Colonic mucosa (tissue), 4 donors: ENCODE measurements around the gene YWHAQ. TPM values are rescaled to one million over a fixed set of nuclear protein-coding genes. Genes with fewer than 3 reads are reported as not detected.
A peak's percentile ranks its signal among the peaks of the same experiment; 100 is the strongest.

Source experiments
- DNase-seq: peaks from one replicate; pipeline ENCODE4 v3.0.0-alpha.2; 2020
- H3K27ac ChIP-seq: fragments of 200-600 bp; one replicate; pipeline ENCODE4 v1.8.0; 2021
- H3K27me3 ChIP-seq: fragments of 200-600 bp; one replicate; pipeline ENCODE4 v1.8.0; 2021
- H3K36me3 ChIP-seq: fragments of 200-600 bp; one replicate; pipeline ENCODE4 v1.8.0; 2021
- H3K4me1 ChIP-seq: fragments of 200-600 bp; one replicate; pipeline ENCODE4 v1.8.0; 2021; ENCODE audit warnings: mild to moderate bottlenecking
- H3K4me3 ChIP-seq: fragments of 200-600 bp; one replicate; pipeline ENCODE4 v1.8.0; 2021
- H3K9ac ChIP-seq, 2 donors: one replicate each; pipeline ENCODE4 v1.7.0; 2013; ENCODE audit warnings: control low read depth in 2 of 2, low read depth in 2 of 2, low read length in 2 of 2
- H3K9me3 ChIP-seq: fragments of 200-600 bp; one replicate; pipeline ENCODE4 v1.8.0; 2021
- intact Hi-C: fragments of 100-400 bp; cut with DNase I; formaldehyde crosslinking; loops from one replicate; pipeline ENCODE4 v1.14.1; 2022
- total RNA-seq, 2 donors: library from RNA; stranded (reverse); fragmentation: NEBNext Ultra II Directional in 1 of 2; extraction: Animal tissue kit (Norgen Biotek cat#: 25700) in 1 of 2; gene quantifications; one replicate each; pipeline ENCODE4 v1.2.1, GENCODE V29; 2021
- TF ChIP-seq, protein P1 (sequence below): fragments of 200-600 bp; IDR thresholded peaks from one replicate; pipeline ENCODE4 v1.8.0; 2022; ENCODE audit warnings: antibody characterized with exemption, mild to moderate bottlenecking
- donor health status: healthy.
- donor health status: DM: no; HTN: no; CAD: no.
- donor health status: DM: no; HTN: no; CAD: no.

The YWHAQ gene
- 100 to 1,000 TPM; 246 to 299 TPM for total RNA-seq

GRCh38 chr2:9630736-9631552 is at the start of gene YWHAQ:
Gene YWHAQ (minus strand): TSS chr2:9630997. CDS start chr2:9630452, 545 bp downstream.
- Histone ChIP-seq H3K4me1 (peaks cover 5% of the 10 kb centered on the region), H3K9me3 (no peaks in the 10 kb centered on the region), H3K4me3 (peak within 1 kb of the TSS; percentile 81), H3K27me3 (no peaks in the 10 kb centered on the region), H3K36me3 (no peaks in the 10 kb centered on the region), H3K9ac (peak within 1 kb of the TSS; percentile 94 to 97), H3K27ac (peak within 1 kb of the TSS; percentile 79)
- intact Hi-C loops: no loop called here
- DNase-seq: peak; percentile 97
- TF ChIP-seq, protein P1, sequence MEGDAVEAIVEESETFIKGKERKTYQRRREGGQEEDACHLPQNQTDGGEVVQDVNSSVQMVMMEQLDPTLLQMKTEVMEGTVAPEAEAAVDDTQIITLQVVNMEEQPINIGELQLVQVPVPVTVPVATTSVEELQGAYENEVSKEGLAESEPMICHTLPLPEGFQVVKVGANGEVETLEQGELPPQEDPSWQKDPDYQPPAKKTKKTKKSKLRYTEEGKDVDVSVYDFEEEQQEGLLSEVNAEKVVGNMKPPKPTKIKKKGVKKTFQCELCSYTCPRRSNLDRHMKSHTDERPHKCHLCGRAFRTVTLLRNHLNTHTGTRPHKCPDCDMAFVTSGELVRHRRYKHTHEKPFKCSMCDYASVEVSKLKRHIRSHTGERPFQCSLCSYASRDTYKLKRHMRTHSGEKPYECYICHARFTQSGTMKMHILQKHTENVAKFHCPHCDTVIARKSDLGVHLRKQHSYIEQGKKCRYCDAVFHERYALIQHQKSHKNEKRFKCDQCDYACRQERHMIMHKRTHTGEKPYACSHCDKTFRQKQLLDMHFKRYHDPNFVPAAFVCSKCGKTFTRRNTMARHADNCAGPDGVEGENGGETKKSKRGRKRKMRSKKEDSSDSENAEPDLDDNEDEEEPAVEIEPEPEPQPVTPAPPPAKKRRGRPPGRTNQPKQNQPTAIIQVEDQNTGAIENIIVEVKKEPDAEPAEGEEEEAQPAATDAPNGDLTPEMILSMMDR: no peak

DNA sequence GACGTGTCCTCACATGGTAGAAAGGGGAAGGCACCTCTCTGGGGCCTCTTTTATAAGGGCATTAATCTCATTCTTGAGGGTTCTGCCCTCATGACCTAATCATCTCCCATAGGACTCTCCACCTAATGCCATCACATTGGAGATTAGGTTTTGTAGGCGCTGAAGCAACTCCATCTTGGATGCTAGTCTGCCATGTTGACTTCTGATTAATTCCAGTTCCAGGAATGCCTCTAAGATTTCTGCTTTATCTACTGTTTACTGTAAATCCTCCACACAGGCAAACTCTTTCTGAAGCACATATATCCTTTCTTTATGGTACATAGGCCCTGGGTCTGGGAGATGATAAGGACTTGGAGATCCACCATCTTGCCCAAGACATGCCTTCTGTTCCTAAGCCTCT is 49.3 kb upstream of the YWHAQ start:
- Histone ChIP-seq H3K9ac (no peak overlapping the region), H3K4me3 (no peak overlapping the region), H3K27ac (no peak overlapping the region), H3K36me3 (no peaks in the 10 kb centered on the region), H3K9me3 (no peaks in the 10 kb centered on the region), H3K27me3 (no peaks in the 10 kb centered on the region), H3K4me1 (no peaks in the 10 kb centered on the region)
- TF ChIP-seq, protein P1: no peak
- intact Hi-C loops: no loop called here
- no peak for DNase-seq

DNA sequence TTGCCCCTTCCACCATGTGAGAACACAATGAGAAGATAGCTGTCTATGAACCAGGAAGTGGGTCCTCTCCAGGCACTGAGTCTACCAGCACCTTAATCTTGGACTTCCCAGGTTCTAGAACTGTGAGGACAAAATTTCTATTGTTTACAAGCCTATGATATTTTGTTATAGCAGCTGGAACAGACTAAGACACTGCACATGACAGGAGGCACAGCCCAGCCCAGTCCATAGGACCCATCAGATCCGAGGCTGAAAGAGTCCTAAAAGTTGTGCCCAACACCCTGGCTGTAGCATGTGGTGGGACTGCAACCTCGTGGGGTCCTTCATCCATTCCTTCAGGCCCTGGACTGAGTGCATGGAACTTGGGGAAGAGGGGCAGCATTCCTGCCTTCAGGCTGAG is 48.4 kb upstream of the YWHAQ start:
- no peaks in the 10 kb centered on the region for H3K36me3 ChIP-seq
- H3K27ac ChIP-seq: no peak overlapping the region
- H3K9ac ChIP-seq: no peak overlapping the region
- no peaks in the 10 kb centered on the region for H3K27me3 ChIP-seq
- H3K9me3 ChIP-seq: no peaks in the 10 kb centered on the region
- H3K4me3 ChIP-seq: no peak overlapping the region
- TF ChIP-seq, protein P1: no peak
- intact Hi-C loops: no loop called here
- DNase-seq: no peak
- no peaks in the 10 kb centered on the region for H3K4me1 ChIP-seq

DNA sequence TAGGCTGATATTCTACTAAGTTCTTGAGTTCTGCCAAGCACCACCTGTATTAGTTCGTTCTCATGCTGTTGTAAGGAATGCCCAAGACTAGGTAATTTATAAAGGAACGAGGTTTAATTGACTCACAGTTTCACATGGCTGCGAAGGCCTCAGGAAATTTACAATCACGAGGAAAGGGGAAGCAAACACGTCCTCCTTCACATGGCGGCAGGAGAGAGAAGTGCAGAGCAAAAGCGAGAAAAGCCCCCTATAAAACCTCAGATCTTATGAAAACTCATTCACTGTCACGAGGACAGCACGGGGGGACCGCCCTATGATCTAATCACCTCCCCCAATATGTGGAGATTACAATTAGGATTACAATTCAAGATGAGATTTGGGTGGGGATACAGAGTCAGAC is 47.7 kb upstream of the YWHAQ start:
- Histone ChIP-seq H3K27ac (no peak overlapping the region), H3K9ac (no peak overlapping the region), H3K4me3 (no peak overlapping the region), H3K27me3 (no peaks in the 10 kb centered on the region), H3K9me3 (no peaks in the 10 kb centered on the region), H3K4me1 (no peaks in the 10 kb centered on the region), H3K36me3 (no peaks in the 10 kb centered on the region)
- intact Hi-C loops: no loop called here
- no peak for DNase-seq
- TF ChIP-seq, protein P1: no peak

DNA sequence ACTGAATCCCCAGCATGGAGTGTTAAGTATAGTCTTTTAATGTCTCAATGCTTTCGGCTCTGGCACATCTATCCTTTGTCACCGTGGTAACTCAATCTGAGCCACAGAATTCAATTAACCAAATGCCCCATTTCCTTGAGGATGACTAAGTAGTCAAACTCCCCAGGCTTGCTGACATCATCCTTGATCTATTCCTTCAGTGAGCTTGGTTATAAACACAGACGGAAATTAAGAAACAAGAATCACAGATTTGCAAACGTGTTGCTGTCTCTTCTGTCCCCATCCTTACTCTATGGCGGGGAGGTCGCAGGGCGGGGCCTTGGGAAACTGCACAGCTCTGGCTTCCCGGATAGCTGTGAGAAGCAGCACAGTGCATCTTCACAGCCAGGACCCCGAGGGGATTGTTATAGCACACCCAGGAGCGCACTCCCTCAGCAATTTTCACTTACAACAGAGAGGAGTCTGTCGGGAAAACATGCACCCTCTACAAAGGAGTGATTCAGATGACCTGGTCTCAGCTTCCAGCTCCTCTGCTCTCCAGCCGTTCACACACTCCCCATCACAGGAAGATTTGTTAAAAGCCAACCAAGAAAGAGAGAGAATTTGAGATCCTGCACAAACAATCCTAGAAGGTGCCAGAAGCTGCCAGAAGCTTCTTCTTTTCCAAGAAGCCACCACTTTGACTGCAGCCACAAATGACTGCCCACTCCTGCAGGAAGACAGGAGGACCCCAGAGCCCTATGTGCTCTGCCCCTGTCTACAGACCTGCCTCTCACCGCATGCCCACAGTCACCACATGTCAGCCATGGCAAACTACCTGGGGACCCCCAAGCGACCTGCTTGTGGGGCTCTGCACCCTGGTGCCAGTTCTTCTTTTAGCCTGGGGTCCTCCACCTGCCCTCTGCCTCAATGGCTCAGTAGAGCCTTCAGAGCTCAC is 44.9 kb upstream of the YWHAQ start:
- intact Hi-C loops: no loop called here
- no peak overlapping the region for H3K4me3 ChIP-seq
- no peaks in the 10 kb centered on the region for H3K4me1 ChIP-seq
- TF ChIP-seq, protein P1: no peak
- no peak overlapping the region for H3K9ac ChIP-seq
- no peaks in the 10 kb centered on the region for H3K27me3 ChIP-seq
- no peaks in the 10 kb centered on the region for H3K36me3 ChIP-seq
- no peak overlapping the region for H3K27ac ChIP-seq
- no peaks in the 10 kb centered on the region for H3K9me3 ChIP-seq
- DNase-seq: no peak
